HTERT RPE-1 (cell line): ENCODE measurements around the gene SPAAR.

Source experiments
- in situ Hi-C: fragments of 300-500 bp; cut with MboI; formaldehyde crosslinking; loops from 4 replicates; pipeline ENCODE4 v1.14.3; 2020; ENCODE audit warnings: low sequenced_read_pairs

Gene SPAAR

DNA sequence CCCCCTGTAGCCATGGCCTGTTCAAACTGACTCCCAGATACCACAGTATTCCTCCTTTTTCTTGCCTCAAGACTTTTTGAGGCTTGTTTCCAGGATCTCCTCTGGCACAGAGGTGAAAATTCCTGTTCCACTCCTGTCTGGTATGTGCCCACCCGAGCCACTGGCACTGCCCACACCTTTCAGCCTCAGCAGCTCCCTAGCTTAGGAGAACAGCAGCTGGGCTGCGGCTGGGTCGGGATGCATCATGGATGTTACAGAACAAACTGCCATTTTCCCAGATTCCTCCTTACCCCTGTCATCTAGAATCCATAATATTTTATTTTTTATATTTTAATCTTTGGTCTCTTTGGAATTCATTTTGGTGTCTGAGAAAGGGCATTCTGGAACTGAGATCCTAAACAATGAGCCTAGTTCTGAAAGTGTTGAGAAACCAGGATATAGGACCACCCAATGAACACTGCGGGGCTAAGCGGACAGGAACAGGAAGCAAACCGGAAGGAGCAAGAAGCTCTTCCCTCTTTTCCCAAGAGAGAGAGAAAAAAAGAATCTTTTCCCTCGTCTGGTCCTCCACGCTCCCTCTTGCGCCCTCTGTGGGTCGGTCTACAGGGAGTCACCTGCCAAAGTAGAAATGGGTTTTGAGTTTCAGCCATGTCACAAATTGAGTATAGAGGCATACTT lies 36.2 kb downstream of the SPAAR start:
- in situ Hi-C loops, result no loop called here

DNA sequence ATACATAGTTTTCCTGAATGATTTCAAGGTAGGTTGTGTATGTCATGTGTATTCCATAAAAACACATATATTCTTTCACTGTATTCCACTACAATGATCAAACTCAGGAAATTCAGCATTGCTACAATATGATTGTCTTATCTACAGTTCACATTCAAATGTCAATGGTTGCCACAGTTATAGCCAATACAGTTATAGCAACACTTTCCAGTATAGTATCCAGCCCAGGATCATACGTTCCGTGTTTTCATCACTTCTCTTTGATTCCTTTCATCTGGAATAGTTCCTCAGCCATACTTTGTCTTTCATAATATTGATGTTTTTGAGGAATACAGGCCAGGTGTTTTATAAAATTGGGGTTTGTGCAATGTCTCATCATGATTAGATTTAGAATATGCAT lies 39.2 kb downstream of the SPAAR start:
- in situ Hi-C loops, result no loop called here

GRCh38 chr9:35948901-35949318 lies 39.6 kb downstream of the SPAAR start:
- in situ Hi-C loops, result no loop called here

DNA sequence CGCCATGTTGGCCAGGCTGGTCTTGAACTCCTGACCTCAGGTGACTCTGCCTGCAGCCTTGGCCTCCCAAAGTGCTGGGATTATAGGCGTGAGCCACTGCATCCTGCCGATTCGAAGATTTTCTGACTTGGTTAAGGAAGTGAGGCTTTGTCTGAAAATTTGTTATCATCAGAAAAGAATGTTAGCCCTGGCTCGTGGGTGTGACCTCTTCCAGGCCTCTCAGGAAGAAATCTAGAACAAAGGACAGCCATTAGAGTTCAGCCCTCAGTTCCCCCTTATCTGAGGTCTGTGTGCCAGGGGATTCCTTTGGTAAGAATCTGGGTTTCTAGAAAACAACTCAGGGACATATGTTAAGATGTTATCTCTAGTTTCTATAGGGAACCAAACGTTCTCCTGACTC lies 42.4 kb downstream of the SPAAR start:
- in situ Hi-C loops, result no loop called here

- in situ Hi-C loops, result no loop called here
Measured at GRCh38 chr9:35952526-35953191, 43.4 kb downstream of the SPAAR start.

DNA sequence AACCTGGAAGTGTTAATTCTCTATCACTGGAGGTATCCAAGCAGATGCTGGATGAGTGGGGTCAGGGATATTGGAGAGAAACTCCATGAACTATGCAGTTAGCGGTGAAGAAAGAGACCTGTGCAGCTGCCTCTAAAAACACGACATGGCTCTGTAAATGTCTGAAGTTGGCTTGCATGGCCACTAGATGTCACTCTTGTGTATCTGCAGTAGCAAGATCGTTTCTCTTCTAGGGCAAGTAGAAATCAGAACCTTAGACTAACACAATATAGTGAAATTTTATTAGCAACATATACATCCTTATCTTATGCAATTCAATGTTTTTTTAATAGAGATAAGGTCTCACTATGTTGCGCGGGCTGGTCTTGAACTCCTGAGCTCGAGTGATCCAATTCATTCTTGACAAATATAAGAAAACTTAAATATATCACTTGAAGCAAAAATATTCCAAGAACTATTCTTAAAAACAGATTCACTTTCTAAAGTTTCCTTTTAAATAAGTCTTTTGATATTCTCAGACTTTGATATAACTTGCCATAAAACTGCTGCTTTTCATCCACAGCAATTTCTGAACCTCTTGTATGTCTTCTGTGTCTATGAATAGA lies 45.8 kb downstream of the SPAAR start:
- in situ Hi-C loops, result no loop called here

- in situ Hi-C loops, result no loop called here
Measured at GRCh38 chr9:35956651-35957050, 47.4 kb downstream of the SPAAR start.

DNA sequence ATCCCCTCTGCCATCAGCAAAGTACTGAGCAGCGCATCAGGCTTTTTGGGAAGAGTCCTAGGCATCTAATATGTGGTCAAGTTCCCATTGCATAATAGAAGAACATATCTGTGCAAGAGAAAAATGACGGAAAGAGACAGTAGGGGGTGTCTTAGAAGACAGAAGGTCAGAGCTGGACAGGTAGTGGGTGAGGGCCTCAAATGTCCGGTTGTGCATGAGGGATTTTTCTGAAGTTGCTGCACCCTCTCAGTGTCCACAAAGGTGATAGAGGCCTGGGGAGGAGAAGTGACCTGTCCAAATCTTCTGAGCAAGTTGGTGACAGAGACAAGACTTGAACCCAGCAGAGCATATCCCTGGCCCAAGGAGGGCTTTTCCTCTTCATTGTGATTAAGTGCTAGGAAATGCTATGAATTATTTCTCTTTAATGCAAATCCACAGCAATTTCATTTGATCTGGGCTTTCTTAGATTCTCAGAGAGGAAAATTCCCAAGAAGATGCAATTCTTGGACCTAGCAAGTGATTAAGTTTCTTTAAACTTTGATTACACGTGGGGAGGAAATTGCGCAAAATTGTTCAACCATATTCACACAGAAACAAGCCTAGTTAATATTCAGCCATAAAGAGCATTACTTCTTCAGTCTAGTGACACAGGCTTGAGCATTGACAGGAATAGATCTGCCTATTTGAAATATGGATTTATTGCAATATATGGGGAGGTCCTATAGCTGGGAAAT lies 49.0 kb downstream of the SPAAR start, which contains the start of gene OR2S2:
OR2S2 (minus strand) TSS at position 51 of the 734 bp plus-strand sequence. CDS start 56 bp downstream, outside the sequence.
- in situ Hi-C loops, result no loop called here

DNA sequence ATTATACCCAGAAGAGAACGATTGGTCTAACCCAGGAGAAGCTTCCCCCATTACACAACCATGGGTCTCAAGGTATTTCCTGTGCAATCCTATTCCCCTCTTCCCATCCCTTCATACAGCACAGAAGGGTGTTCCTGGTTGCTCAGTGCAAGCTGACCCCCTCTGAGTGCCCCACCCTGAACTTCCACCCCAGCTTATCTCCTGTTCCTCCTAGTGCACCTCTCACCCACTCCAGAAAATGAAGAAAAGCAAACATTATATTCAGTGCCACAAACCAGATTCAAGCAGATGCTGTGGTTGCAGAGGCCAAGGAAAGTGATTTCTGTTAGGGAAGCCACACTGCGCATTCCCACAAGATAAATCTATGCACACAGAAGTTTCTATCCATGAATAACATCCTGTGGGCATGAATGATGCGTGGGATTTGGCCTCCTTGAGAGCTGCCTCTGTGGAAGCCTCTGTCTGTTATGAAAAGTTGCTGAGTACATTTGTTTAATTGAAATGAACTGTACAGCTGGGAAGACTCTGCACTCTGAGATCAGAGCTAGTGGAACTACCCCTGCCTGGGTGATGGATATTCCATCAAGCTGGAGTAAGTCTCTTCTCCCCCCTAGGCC lies 50.9 kb downstream of the SPAAR start:
- in situ Hi-C loops, result no loop called here
